GM06990 (cell line): ENCODE measurements around the gene FSTL4.
A peak's percentile ranks its signal among the peaks of the same experiment; 100 is the strongest.

Source experiments
- DNase-seq: peaks from one replicate; pipeline ENCODE4 v3.0.0-alpha.2; 2011; ENCODE audit not compliant: insufficient read length; ENCODE audit errors: extremely low read depth
- H3K27me3 ChIP-seq: replicated peaks from 2 replicates; pipeline ENCODE4 v1.6.0; 2011; ENCODE audit warnings: low read length; ENCODE audit not compliant: control insufficient read depth, insufficient read depth
- H3K36me3 ChIP-seq: 2 replicates; pipeline ENCODE4 v1.5.1; 2011; ENCODE audit warnings: low read length; ENCODE audit not compliant: control insufficient read depth, insufficient read depth
- H3K4me3 ChIP-seq: replicated peaks from 2 replicates; pipeline ENCODE4 v1.5.1; 2011; ENCODE audit warnings: low read depth, mild to moderate bottlenecking, control low read depth, low read length
- CTCF ChIP-seq: IDR thresholded peaks from 2 replicates; pipeline ENCODE4 v1.5.1; 2011; ENCODE audit warnings: low read length, control low read depth, mild to moderate bottlenecking, inconsistent platforms; ENCODE audit not compliant: insufficient read depth, poor library complexity, severe bottlenecking

Gene FSTL4

GRCh38 chr5:133319905-133320520, 292.3 kb downstream of the FSTL4 start:
- no peak for DNase-seq
- Histone ChIP-seq H3K27me3 (no peaks in the 10 kb centered on the region), H3K4me3 (no peak overlapping the region), H3K36me3 (no peaks in the 10 kb centered on the region)
- peak; percentile 28 for TF ChIP-seq CTCF

- DNase-seq: no peak
- TF ChIP-seq CTCF: no peak
- Histone ChIP-seq H3K27me3 (no peaks in the 10 kb centered on the region), H3K36me3 (no peaks in the 10 kb centered on the region), H3K4me3 (no peak overlapping the region)
Measured at GRCh38 chr5:133319244-133319643, 293.1 kb downstream of the FSTL4 start.

GRCh38 chr5:133317558-133317957, 294.8 kb downstream of the FSTL4 start:
- no peak for DNase-seq
- H3K27me3 ChIP-seq: no peaks in the 10 kb centered on the region

GRCh38 chr5:133316346-133317343, 295.7 kb downstream of the FSTL4 start:
- DNase-seq: no peak
- Histone ChIP-seq H3K4me3 (no peak overlapping the region), H3K27me3 (no peaks in the 10 kb centered on the region), H3K36me3 (no peaks in the 10 kb centered on the region)
- TF ChIP-seq CTCF: peak; percentile 51

More at GRCh38 chr5:133317558-133317957, 294.8 kb downstream of the FSTL4 start:
- no peak for TF ChIP-seq CTCF
- H3K36me3 ChIP-seq: no peaks in the 10 kb centered on the region
- no peak overlapping the region for H3K4me3 ChIP-seq

GRCh38 chr5:133314086-133314485, 298.3 kb downstream of the FSTL4 start:
- TF ChIP-seq CTCF: no peak
- Histone ChIP-seq H3K36me3 (no peaks in the 10 kb centered on the region), H3K4me3 (no peak overlapping the region), H3K27me3 (no peaks in the 10 kb centered on the region)
- no peak for DNase-seq
